ENCODE results near the gene IFT122. TPM values are rescaled to one million over a fixed set of nuclear protein-coding genes. Genes with fewer than 3 reads are reported as not detected.
A peak's percentile ranks its signal among the peaks of the same experiment; 100 is the strongest.
"Not testable (repeated sequence)": the region's sequence is repeated elsewhere in the genome, so short reads cannot be mapped to it uniquely, and the experiment has no call there.

IFT122 gene
- total RNA-seq, 4 donors from 2014 or later = 36.6 to 74.4 (median 43.3) TPM

GRCh38 chr3:129486664-129487035, 46.6 kb downstream of the IFT122 start:
- Histone ChIP-seq H3K27me3 (no peaks in the 10 kb centered on the region), H3K9me3 (no peaks in the 10 kb centered on the region), H3K27ac (peak overlapping the region; percentile 33 to 93 (median 64)), H3K4me3 (no peak overlapping the region), H3K36me3 (peaks cover 0 to 33% (median 0%) of the 10 kb centered on the region in 3 donors), H3K4me1 (peaks cover 0 to 57% (median 28%) of the 10 kb centered on the region in 4 donors)
- no peak for DNase-seq (ENCODE audit: low spot score in 2 of 2)
- TF ChIP-seq POLR2A (IDR thresholded peaks at IDR 0.05) = no peak
- TF ChIP-seq EP300 (IDR thresholded peaks at IDR 0.05) = no peak
- no peak for TF ChIP-seq CTCF (IDR thresholded peaks at IDR 0.05)
- WGBS, 2 donors = 95 to 100% methylated on average over 2 of the region's 2 CpGs

GRCh38 chr3:129487183-129487867, 47.3 kb downstream of the IFT122 start:
- Histone ChIP-seq H3K36me3 (peaks cover 0 to 40% (median 3%) of the 10 kb centered on the region in 3 donors), H3K4me3 (no peak overlapping the region), H3K27me3 (no peaks in the 10 kb centered on the region), H3K4me1 (peaks cover 0 to 51% (median 23%) of the 10 kb centered on the region in 4 donors), H3K9me3 (no peaks in the 10 kb centered on the region), H3K27ac (peak overlapping the region in 3 of 4 donors; percentile 48 to 93 (median 80))
- 84 to 86% methylated on average over 12 to 13 of the region's 13 CpGs for WGBS, 2 donors
- TF ChIP-seq POLR2A (IDR thresholded peaks at IDR 0.05) (no peak), EP300 (IDR thresholded peaks at IDR 0.05) (no peak)
- DNase-seq (ENCODE audit: low spot score in 2 of 2) = no peak

GRCh38 chr3:129487868-129488335, 47.9 kb downstream of the IFT122 start:
- Histone ChIP-seq H3K27ac (peak overlapping the region in 2 of 4 donors; percentile 80 to 93), H3K4me1 (peaks cover 0 to 45% (median 23%) of the 10 kb centered on the region in 4 donors), H3K36me3 (peaks cover 0 to 43% (median 3%) of the 10 kb centered on the region in 3 donors)
- not testable (repeated sequence) for H3K9me3 ChIP-seq; H3K27me3 ChIP-seq; H3K4me3 ChIP-seq; DNase-seq (ENCODE audit: low spot score in 2 of 2)
- 69 to 94% methylated on average over 4 of the region's 4 CpGs for WGBS, 2 donors

GRCh38 chr3:129489258-129489657, 49.2 kb downstream of the IFT122 start:
- not testable (repeated sequence) for H3K4me3 ChIP-seq, H3K9me3 ChIP-seq, H3K27me3 ChIP-seq
- TF ChIP-seq EP300 (IDR thresholded peaks at IDR 0.05) = peak; percentile 16 to 71
- peaks cover 0 to 45% (median 24%) of the 10 kb centered on the region in 4 donors for H3K4me1 ChIP-seq
- 84 to 85% methylated on average over 10 of the region's 10 CpGs for WGBS, 2 donors
- peaks cover 0 to 42% (median 3%) of the 10 kb centered on the region in 3 donors for H3K36me3 ChIP-seq
- peak overlapping the region in 3 of 4 donors; percentile 5 to 93 (median 88) for H3K27ac ChIP-seq
- DNase-seq (ENCODE audit: low spot score in 2 of 2) = peak in 1 of 2 donors; percentile 28

- H3K27ac ChIP-seq = peak overlapping the region; percentile 65 to 91 (median 80)
Observed at GRCh38 chr3:129490273-129490675, 50.2 kb downstream of the IFT122 start.

GRCh38 chr3:129491077-129491476, 51.1 kb downstream of the IFT122 start:
- WGBS, 2 donors = 88 to 100% methylated on average over 3 to 4 of the region's 4 CpGs
- H3K4me3 ChIP-seq; H3K9me3 ChIP-seq; DNase-seq (ENCODE audit: low spot score in 2 of 2); H3K27me3 ChIP-seq: not testable (repeated sequence)
- Histone ChIP-seq H3K36me3 (peaks cover 0 to 39% (median 3%) of the 10 kb centered on the region in 3 donors), H3K4me1 (peaks cover 0 to 42% (median 21%) of the 10 kb centered on the region in 4 donors), H3K27ac (peak overlapping the region; percentile 65 to 91 (median 80))

More at GRCh38 chr3:129490273-129490675, 50.2 kb downstream of the IFT122 start:
- no peaks in the 10 kb centered on the region for H3K27me3 ChIP-seq
- H3K4me3 ChIP-seq = no peak overlapping the region
- DNase-seq (ENCODE audit: low spot score in 2 of 2) = peak; percentile 74 to 87
- peaks cover 0 to 39% (median 3%) of the 10 kb centered on the region in 3 donors for H3K36me3 ChIP-seq
- no peaks in the 10 kb centered on the region for H3K9me3 ChIP-seq
- TF ChIP-seq EP300 (IDR thresholded peaks at IDR 0.05) = peak; percentile 83 to 88
- peak in 1 of 2 donors; percentile 18 for TF ChIP-seq POLR2A (IDR thresholded peaks at IDR 0.05)
- TF ChIP-seq CTCF (IDR thresholded peaks at IDR 0.05) = peak; percentile 82 to 94 (median 90)
- WGBS, 2 donors = 14 to 15% methylated on average over 5 of the region's 5 CpGs
- H3K4me1 ChIP-seq = peaks cover 0 to 44% (median 21%) of the 10 kb centered on the region in 4 donors

- TF ChIP-seq EP300 (IDR thresholded peaks at IDR 0.05) (no peak), POLR2A (IDR thresholded peaks at IDR 0.05) (no peak), CTCF (IDR thresholded peaks at IDR 0.05) (no peak)
- WGBS, 2 donors = 85 to 97% methylated on average over 9 of the region's 9 CpGs
Observed at GRCh38 chr3:129491794-129492193, 51.8 kb downstream of the IFT122 start.

More at GRCh38 chr3:129491794-129492193, 51.8 kb downstream of the IFT122 start:
- DNase-seq (ENCODE audit: low spot score in 2 of 2) = no peak
- Histone ChIP-seq H3K4me1 (peaks cover 0 to 35% (median 15%) of the 10 kb centered on the region in 4 donors), H3K36me3 (peaks cover 0 to 39% (median 3%) of the 10 kb centered on the region in 3 donors), H3K9me3 (no peaks in the 10 kb centered on the region), H3K4me3 (no peak overlapping the region), H3K27me3 (no peaks in the 10 kb centered on the region), H3K27ac (peak overlapping the region in 1 of 4 donors; percentile 91)

Data from tibial nerve (tissue), 4 donors.